ENCODE data around the gene UBFD1.
"Not testable (repeated sequence)": the region's sequence is repeated elsewhere in the genome, so short reads cannot be mapped to it uniquely, and the experiment has no call there.

UBFD1 gene

GRCh38 chr16:23527961-23528643, 29.4 kb upstream of the UBFD1 start:
- no peak for DNase-seq

- DNase-seq: no peak
Observed at GRCh38 chr16:23528644-23529310, 28.8 kb upstream of the UBFD1 start.

- DNase-seq: no peak
Observed at GRCh38 chr16:23530062-23530461, 27.5 kb upstream of the UBFD1 start.

GRCh38 chr16:23532448-23532847, 25.1 kb upstream of the UBFD1 start:
- DNase-seq: no peak

- no peak for DNase-seq
Observed at GRCh38 chr16:23534868-23535860, 22.4 kb upstream of the UBFD1 start.

- no peak for DNase-seq
Observed at GRCh38 chr16:23535901-23536300, 21.6 kb upstream of the UBFD1 start.

GRCh38 chr16:23537390-23537789, 20.1 kb upstream of the UBFD1 start:
- no peak for DNase-seq

- DNase-seq: no peak
Observed at GRCh38 chr16:23538919-23539278, 18.6 kb upstream of the UBFD1 start.

GRCh38 chr16:23539984-23540816, 17.3 kb upstream of the UBFD1 start:
- no peak for DNase-seq

GRCh38 chr16:23540817-23541178, 16.7 kb upstream of the UBFD1 start:
- not testable (repeated sequence) for DNase-seq

- no peak for DNase-seq
Observed at GRCh38 chr16:23544436-23544835, 13.1 kb upstream of the UBFD1 start.

GRCh38 chr16:23549938-23550337, 7.6 kb upstream of the UBFD1 start:
- DNase-seq: no peak

GRCh38 chr16:23552161-23552560, 5.4 kb upstream of the UBFD1 start:
- no peak for DNase-seq

- no peak for DNase-seq
Observed at GRCh38 chr16:23554536-23554935, 3.0 kb upstream of the UBFD1 start.

- DNase-seq: peak; percentile 10
Observed at GRCh38 chr16:23557779-23558702, 514 bp downstream of the UBFD1 start.

GRCh38 chr16:23561586-23561985, 4.1 kb downstream of the UBFD1 start:
- DNase-seq: no peak

- DNase-seq: no peak
Observed at GRCh38 chr16:23562505-23562904, 5.0 kb downstream of the UBFD1 start.

GRCh38 chr16:23563186-23563585, 5.7 kb downstream of the UBFD1 start:
- no peak for DNase-seq

- no peak for DNase-seq
Observed at GRCh38 chr16:23564575-23565363, 7.2 kb downstream of the UBFD1 start.

GRCh38 chr16:23566724-23567123, 9.2 kb downstream of the UBFD1 start:
- no peak for DNase-seq

GRCh38 chr16:23567602-23568001, 10.1 kb downstream of the UBFD1 start:
- no peak for DNase-seq

Measured in activated CD4-positive, alpha-beta T cell treated with anti-CD3 and anti-CD28 coated beads for 1 hour (primary cell).